Ovary (tissue), 3 donors: Measurements from ENCODE around the gene SEZ6L2.

Experiments
- CTCF ChIP-seq, 3 donors: fragments of 450-650 bp in 2 of 3; fragments of 200-600 bp in 1 of 3; IDR thresholded peaks; one replicate each; pipeline versions ENCODE4 v1.5.1 to v1.8.0; 2016 to 2022; ENCODE audit warnings: antibody characterized with exemption in 3 of 3, mild to moderate bottlenecking in 1 of 3
- EP300 ChIP-seq: sonication (generic); formaldehyde crosslinking; IDR thresholded peaks from one replicate; pipeline ENCODE4 v1.6.1; 2017; ENCODE audit warnings: antibody characterized with exemption
- donor health status: DM: no; HTN: no; CAD: no.

DNA sequence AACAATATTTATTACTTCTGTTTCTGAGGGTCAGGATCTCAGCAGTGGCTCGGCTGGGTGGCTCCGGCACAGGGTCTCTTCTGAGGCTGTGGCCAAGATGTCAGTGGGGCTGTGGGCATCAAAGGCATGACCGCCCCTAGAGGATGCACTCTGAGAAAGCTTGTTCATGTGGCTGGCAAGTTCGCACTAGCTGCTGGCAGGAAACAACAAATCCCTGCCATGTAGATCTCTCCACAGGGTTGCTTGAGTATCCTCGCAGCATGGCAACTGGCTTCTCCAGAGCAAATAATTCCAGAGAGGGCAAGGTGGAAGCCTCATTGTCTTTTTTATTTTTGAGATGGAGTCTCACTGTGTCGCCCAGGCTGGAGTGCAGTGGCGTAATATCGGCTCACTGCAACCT lies 14.2 kb upstream of the SEZ6L2 start:
- no peak for TF ChIP-seq EP300
- no peak for TF ChIP-seq CTCF (IDR thresholded peaks at IDR 0.05)
